Measurements from ENCODE around the gene SMYD4. TPM values are rescaled to one million over a fixed set of nuclear protein-coding genes. Genes with fewer than 3 reads are reported as not detected.

Gene SMYD4
- total and polyA plus RNA-seq, 10 of the 15 experiments (the other 5 are each of a cell fraction or from before 2014, with no cell fraction given): 2.1 to 18.8 (median 13.7) TPM

DNA sequence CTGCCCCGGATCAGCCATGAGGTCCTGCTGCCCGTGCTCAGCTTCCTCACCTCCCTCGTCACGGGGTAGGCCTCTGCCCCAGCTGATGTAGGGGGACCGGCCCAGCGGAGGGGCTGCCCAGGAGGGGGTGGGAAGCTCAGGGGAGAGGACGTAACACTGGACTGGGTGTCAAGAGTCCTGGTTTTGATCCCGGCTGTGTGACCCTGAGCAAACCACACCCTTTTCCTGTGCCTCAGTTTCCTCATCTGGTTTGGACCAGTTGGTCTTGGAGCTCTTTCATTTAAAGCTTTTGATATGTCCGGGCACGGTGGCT is 98.6 kb downstream of the SMYD4 start:
- Histone ChIP-seq H3K4me1 (ENCODE audit: control insufficient read depth, insufficient read depth, low read length) (peaks cover 9% of the 10 kb centered on the region), H3K4me2 (ENCODE audit: control insufficient read depth, insufficient read depth) (no peak overlapping the region), H3K9me3 (replicated peaks; ENCODE audit: control insufficient read depth, insufficient read depth, low read length) (no peaks in the 10 kb centered on the region), H3K27me3 (replicated peaks in 1 of 2; ENCODE audit: control insufficient read depth in 2 of 2, insufficient read depth in 2 of 2, low read length in 1 of 2) (no peaks in the 10 kb centered on the region), H3K36me3 (ENCODE audit: control insufficient read depth in 2 of 2, insufficient read depth in 2 of 2, low read length in 1 of 2) (peaks cover 3% of the 10 kb centered on the region in 2 experiments; a peak in 3 of 4 replicates), H4K20me1 (ENCODE audit: control insufficient read depth, insufficient read depth) (no peaks in the 10 kb centered on the region), H2AFZ (ENCODE audit: control insufficient read depth, low read depth, low read length) (no peak overlapping the region), H3K27ac (ENCODE audit: control insufficient read depth, insufficient read depth) (no peak overlapping the region), H3K4me3 (no peak overlapping the region), H3K9ac (ENCODE audit: control insufficient read depth, insufficient read depth, low read length) (no peak overlapping the region), H3K79me2 (ENCODE audit: control insufficient read depth, insufficient read depth, low read length) (peaks cover 2% of the 10 kb centered on the region; the same call in 1 of the 2 replicates)
- ChIA-PET POLR2A (interaction anchor here (0.6 kb wide), 1 partner anchor 703 kb away, joined by 3 read pairs; no protein-coding TSS in a partner anchor), CTCF (interaction anchor here (1.2 to 1.6 kb wide), 2 partner anchors 10 to 15 kb away, joined by 3 to 7 read pairs; no protein-coding TSS in a partner anchor), SMC1A (ENCODE audit: uncharacterized antibody, unreplicated experiment) (interaction anchor here (1.2 kb wide), 1 partner anchor 10 kb away, joined by 3 read pairs; no protein-coding TSS in a partner anchor), RAD21 (ENCODE audit: unreplicated experiment) (no interaction called here)
- WGBS (ENCODE audit: insufficient coverage, insufficient replicate concordance, low lambda C conversion rate, missing lambda C conversion rate): 87% methylated on average over 9 of the region's 10 CpGs
- TF ChIP-seq WRNIP1 (IDR thresholded peaks at IDR 0.05; ENCODE audit: borderline replicate concordance, low read depth, low read length): no peak
- TF ChIP-seq TARDBP (IDR thresholded peaks at IDR 0.05; ENCODE audit: borderline replicate concordance): no peak
- TF ChIP-seq, protein P1, sequence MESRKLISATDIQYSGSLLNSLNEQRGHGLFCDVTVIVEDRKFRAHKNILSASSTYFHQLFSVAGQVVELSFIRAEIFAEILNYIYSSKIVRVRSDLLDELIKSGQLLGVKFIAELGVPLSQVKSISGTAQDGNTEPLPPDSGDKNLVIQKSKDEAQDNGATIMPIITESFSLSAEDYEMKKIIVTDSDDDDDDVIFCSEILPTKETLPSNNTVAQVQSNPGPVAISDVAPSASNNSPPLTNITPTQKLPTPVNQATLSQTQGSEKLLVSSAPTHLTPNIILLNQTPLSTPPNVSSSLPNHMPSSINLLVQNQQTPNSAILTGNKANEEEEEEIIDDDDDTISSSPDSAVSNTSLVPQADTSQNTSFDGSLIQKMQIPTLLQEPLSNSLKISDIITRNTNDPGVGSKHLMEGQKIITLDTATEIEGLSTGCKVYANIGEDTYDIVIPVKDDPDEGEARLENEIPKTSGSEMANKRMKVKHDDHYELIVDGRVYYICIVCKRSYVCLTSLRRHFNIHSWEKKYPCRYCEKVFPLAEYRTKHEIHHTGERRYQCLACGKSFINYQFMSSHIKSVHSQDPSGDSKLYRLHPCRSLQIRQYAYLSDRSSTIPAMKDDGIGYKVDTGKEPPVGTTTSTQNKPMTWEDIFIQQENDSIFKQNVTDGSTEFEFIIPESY (IDR thresholded peaks at IDR 0.05): no peak
- no peak for TF ChIP-seq CREM (IDR thresholded peaks at IDR 0.05; ENCODE audit: low read depth)
- TF ChIP-seq RCOR1 (conservative IDR thresholded peaks at IDR 0.05; ENCODE audit: low read depth, low read length): no peak
- TF ChIP-seq RUNX3 (IDR thresholded peaks at IDR 0.05; ENCODE audit: low read length): no peak
- TF ChIP-seq SP1 (IDR thresholded peaks at IDR 0.05; ENCODE audit: low read depth, low read length): no peak
- TF ChIP-seq, protein P2, sequence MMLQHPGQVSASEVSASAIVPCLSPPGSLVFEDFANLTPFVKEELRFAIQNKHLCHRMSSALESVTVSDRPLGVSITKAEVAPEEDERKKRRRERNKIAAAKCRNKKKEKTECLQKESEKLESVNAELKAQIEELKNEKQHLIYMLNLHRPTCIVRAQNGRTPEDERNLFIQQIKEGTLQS (IDR thresholded peaks at IDR 0.05; ENCODE audit: borderline replicate concordance, extremely low read depth, low read depth, low read length): no peak
- TF ChIP-seq MEF2A (IDR thresholded peaks at IDR 0.05; ENCODE audit: insufficient read depth, low read depth, low read length): no peak
- TF ChIP-seq CBFB (IDR thresholded peaks at IDR 0.05; ENCODE audit: low read depth): no peak
- TF ChIP-seq SUPT20H (IDR thresholded peaks at IDR 0.05; ENCODE audit: borderline replicate concordance, control insufficient read depth, low read depth, low read length): no peak
- no peak for TF ChIP-seq MEF2B (IDR thresholded peaks at IDR 0.05; ENCODE audit: partially characterized antibody, poor library complexity, severe bottlenecking)
- ATAC-seq (no peak), FAIRE-seq (no peak), DNase-seq (ENCODE audit: low read depth, low spot score) (no peak)
- no TSS peak for BruUV-seq (replicated peaks)
- in situ Hi-C loops (cut with MboI): no loop called here
- intact Hi-C loops (cut with micrococcal nuclease; ENCODE audit: unreplicated experiment): no loop called here

Data from GM12878 (cell line).